Retina (tissue), 1 donor: ENCODE measurements around the gene CFAP61.
"Not testable (repeated sequence)": the region's sequence is repeated elsewhere in the genome, so short reads cannot be mapped to it uniquely, and the experiment has no call there.

Source experiments
- DNase-seq: peaks from one replicate; pipeline ENCODE4 v3.0.0-alpha.2; 2016

CFAP61 gene

DNA sequence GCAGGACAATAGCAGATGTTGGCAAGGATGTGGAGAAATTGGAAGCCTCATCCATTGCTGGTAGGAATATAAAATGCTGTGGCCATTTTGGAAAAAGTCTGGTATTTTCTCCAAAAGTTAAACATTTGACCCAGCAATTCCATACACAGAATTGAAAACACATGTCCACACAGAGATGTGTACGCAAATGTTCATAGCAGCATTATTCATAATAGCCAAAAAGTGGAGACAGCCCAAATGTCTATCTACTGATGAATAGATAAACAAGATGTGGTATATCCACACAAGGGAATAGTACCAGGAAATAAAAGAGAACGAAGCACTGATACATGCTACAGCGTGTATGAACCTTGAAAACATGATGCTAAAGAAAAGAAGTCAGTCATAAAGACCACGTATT is 40.5 kb downstream of the CFAP61 start:
- no peak for DNase-seq

GRCh38 chr20:20094410-20094809 is 42.1 kb downstream of the CFAP61 start:
- DNase-seq = no peak

GRCh38 chr20:20095114-20095872 is 43.0 kb downstream of the CFAP61 start:
- DNase-seq = no peak

GRCh38 chr20:20096421-20096820 is 44.1 kb downstream of the CFAP61 start:
- DNase-seq = no peak

DNA sequence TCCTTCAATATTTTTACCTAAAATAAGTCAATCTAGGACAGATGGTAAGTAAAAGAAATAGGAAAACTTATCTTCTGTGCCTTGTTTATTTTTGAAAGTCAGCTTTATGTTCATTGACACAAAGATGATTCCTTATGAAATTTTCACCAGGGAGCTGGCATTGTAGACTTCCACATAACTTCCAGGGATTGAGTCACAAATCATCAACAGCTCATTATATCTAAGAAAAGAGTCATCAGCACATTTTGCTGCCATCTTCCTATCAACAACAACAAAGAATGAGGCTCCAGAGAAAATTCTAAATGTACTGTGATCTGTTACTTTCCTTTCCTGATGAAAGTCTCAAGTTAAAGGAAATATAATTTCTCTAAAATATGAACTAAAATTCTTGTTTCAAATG is 48.5 kb downstream of the CFAP61 start:
- no peak for DNase-seq

- no peak for DNase-seq
Observed at GRCh38 chr20:20102163-20102562, 49.8 kb downstream of the CFAP61 start.

GRCh38 chr20:20102716-20103258 is 50.5 kb downstream of the CFAP61 start:
- DNase-seq = no peak

GRCh38 chr20:20103486-20103885 is 51.2 kb downstream of the CFAP61 start:
- DNase-seq = no peak

DNA sequence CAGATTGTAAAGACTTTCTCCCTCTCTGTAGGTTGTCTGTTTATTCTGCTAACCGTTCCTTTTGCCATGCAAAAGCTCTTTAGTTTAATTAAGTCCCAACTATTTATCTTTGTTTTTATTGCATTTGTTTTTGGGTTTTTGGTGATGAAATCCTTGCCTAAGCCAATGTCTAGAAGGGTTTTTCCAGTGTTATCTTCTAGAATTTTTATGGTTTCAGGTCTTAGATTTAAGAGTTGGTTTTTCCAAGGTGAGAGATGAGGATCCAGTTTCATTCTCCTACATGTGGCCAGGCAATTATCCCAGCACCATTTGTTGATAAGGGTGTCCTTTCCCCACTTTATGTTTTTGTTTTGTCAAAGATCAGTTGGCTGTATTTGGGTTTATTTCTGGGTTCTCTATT is 70.9 kb downstream of the CFAP61 start:
- not testable (repeated sequence) for DNase-seq

- no peak for DNase-seq
Observed at GRCh38 chr20:20130399-20130798, 78.1 kb downstream of the CFAP61 start.

GRCh38 chr20:20134941-20135575 is 82.7 kb downstream of the CFAP61 start:
- no peak for DNase-seq

GRCh38 chr20:20136313-20136712 is 84.0 kb downstream of the CFAP61 start:
- DNase-seq = no peak

GRCh38 chr20:20137851-20138250 is 85.5 kb downstream of the CFAP61 start:
- DNase-seq = no peak

- DNase-seq = no peak
Observed at GRCh38 chr20:20138301-20139064, 86.2 kb downstream of the CFAP61 start.

DNA sequence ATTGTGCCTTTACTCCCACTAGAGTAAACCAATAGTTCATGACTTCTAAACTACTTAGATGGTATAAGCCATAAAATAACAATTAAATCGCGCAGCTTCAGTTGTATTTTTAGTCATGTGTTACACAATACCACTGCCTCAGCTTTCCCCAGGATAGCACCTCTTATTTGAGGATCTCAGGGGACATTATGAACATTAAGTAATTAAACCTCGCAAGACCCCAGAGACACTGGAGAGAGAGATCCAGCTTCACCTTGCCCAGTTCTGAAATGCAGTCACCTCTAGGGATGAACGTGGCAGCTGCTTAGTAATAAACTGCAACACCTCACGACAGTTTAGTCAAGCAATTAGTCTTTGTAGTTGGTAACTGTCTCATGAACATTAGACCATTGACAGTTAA is 87.1 kb downstream of the CFAP61 start:
- DNase-seq = no peak

- no peak for DNase-seq
Observed at GRCh38 chr20:20143165-20143564, 90.8 kb downstream of the CFAP61 start.

- DNase-seq = no peak
Observed at GRCh38 chr20:20143646-20144045, 91.3 kb downstream of the CFAP61 start.

DNA sequence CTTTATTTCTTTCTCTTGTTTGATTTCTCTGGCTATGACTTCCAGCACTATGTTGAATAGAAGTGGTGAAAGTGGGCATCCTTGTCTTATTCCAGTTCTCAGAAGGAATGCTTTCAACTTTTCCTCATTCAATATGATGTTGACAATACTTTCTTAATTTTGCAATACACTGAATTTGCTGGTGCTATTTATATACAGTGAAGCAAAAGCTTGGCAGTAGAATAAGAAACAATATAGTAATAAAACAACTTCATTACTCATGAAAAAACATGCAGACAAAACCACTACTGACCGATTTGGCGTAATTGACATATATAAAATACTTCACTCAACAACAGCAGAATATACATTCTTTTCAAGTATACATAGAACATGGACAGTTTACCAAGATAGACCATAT is 96.4 kb downstream of the CFAP61 start:
- no peak for DNase-seq

- DNase-seq = no peak
Observed at GRCh38 chr20:20150241-20150640, 97.9 kb downstream of the CFAP61 start.

GRCh38 chr20:20160520-20160919 is 108.2 kb downstream of the CFAP61 start:
- DNase-seq = no peak

- DNase-seq = no peak
Observed at GRCh38 chr20:20161611-20162010, 109.3 kb downstream of the CFAP61 start.

DNA sequence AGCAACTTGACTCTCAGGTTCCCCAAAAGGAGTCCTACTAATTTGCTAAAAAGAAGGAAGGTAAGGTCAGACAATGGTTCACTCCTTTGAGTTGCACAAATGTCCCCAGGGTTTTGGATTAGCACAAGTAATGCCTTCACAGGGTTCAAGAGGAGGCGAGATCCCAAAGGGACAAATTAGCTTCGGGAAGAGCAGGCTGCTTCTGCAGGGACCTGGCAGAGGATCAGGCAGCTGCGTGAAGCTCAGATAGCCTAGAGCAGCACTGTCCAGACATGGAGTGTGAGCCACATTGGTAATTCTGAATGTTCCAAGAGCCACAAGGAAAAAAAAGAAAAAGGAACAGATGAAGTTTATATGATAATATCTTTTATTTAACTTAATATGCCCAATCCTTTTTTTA is 115.4 kb downstream of the CFAP61 start:
- DNase-seq = no peak

DNA sequence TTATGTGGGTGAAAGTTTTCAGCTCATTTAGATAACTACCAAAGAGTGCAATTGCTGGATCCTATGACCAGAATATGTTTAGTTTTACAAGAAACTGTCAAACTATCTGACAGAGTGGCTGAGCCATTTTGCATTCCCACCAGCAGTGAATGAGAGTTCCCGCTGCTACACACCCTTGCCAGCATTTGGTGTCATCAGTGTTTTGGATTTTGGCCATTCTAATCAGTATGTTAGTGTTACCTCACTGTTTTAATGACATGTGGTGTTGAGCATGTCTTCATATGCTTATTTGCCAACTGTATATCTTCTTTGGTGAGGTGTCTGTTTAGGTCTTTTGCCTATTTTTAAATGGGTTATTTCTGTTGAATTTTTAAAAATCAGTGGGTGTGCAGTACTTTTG is 120.9 kb downstream of the CFAP61 start:
- DNase-seq = no peak
